Osteocyte (in vitro differentiated cells): Measurements from ENCODE around the gene LRRC1. TPM values are rescaled to one million over a fixed set of nuclear protein-coding genes. Genes with fewer than 3 reads are reported as not detected.

ENCODE experiments used
- DNase-seq: peaks from one replicate; pipeline ENCODE4 v3.0.0; 2021; ENCODE audit warnings: mixed read lengths; ENCODE audit not compliant: unreplicated experiment; ENCODE audit errors: extremely low spot score
- H3K27ac Mint-ChIP-seq: one replicate; pipeline ENCODE4 v1.8.0; 2021; ENCODE audit warnings: mild to moderate bottlenecking, mixed read lengths; ENCODE audit not compliant: unreplicated experiment
- H3K27me3 Mint-ChIP-seq: one replicate; pipeline ENCODE4 v1.8.0; 2021; ENCODE audit warnings: mixed read lengths; ENCODE audit not compliant: unreplicated experiment
- H3K36me3 Mint-ChIP-seq: one replicate; pipeline ENCODE4 v1.8.0; 2021; ENCODE audit warnings: mixed read lengths; ENCODE audit not compliant: unreplicated experiment
- H3K4me1 Mint-ChIP-seq: one replicate; pipeline ENCODE4 v1.8.0; 2021; ENCODE audit warnings: mixed read lengths; ENCODE audit not compliant: unreplicated experiment
- H3K4me3 Mint-ChIP-seq: one replicate; pipeline ENCODE4 v1.8.0; 2021; ENCODE audit warnings: mild to moderate bottlenecking, moderate library complexity, mixed read lengths; ENCODE audit not compliant: unreplicated experiment
- H3K9me3 Mint-ChIP-seq: one replicate; pipeline ENCODE4 v1.8.0; 2021; ENCODE audit warnings: mixed read lengths; ENCODE audit not compliant: unreplicated experiment
- total RNA-seq: library from RNA; stranded (reverse); gene quantifications from 2 replicates; pipeline ENCODE4 v1.2.1, GENCODE V29; 2021
- TF ChIP-seq, protein P1 (sequence below): fragments of 200-600 bp; sonication (generic); IDR thresholded peaks from 2 replicates; pipeline ENCODE4 v1.5.0; 2021; ENCODE audit warnings: antibody characterized with exemption, mild to moderate bottlenecking, moderate library complexity

LRRC1 gene
- total RNA-seq, 1 donor from 2014 or later: 7.4 TPM

DNA sequence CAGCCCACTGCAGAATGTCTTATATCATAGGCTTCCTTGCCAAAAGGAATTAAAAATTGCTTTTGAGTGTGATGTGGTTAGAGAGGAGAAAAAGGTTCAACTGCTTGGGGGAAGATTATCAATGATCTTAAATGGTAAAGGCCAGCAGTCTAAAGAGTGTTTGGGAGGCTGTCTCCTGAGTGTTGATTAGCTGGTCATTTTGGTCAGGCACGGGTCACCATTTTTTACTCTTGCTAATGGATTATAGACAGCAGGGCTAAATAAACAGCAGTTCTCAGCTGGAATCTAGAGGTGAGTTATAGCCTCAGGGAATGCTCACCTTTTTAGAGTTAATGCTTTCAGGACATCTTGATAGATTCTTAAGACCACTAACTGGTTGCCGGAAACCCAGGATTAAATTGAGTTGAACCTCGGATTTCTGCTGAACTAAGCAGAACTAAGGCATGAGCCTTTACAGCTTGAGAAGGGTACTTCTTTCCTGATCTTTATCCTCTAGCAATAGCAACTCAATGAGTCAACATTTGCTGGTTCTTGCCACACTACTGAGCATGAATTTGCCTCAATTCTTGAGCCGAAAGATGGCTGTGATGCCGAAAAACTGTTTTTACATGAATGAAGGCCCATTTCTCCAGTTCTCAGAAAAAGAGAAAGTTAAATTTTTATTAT lies 120.4 kb downstream of the LRRC1 start:
- no peak overlapping the region for H3K27ac Mint-ChIP-seq
- peaks cover 16% of the 10 kb centered on the region for H3K4me1 Mint-ChIP-seq
- H3K27me3 Mint-ChIP-seq: no peaks in the 10 kb centered on the region
- H3K4me3 Mint-ChIP-seq: no peak overlapping the region
- H3K36me3 Mint-ChIP-seq: peaks cover 29% of the 10 kb centered on the region
- TF ChIP-seq, protein P1, sequence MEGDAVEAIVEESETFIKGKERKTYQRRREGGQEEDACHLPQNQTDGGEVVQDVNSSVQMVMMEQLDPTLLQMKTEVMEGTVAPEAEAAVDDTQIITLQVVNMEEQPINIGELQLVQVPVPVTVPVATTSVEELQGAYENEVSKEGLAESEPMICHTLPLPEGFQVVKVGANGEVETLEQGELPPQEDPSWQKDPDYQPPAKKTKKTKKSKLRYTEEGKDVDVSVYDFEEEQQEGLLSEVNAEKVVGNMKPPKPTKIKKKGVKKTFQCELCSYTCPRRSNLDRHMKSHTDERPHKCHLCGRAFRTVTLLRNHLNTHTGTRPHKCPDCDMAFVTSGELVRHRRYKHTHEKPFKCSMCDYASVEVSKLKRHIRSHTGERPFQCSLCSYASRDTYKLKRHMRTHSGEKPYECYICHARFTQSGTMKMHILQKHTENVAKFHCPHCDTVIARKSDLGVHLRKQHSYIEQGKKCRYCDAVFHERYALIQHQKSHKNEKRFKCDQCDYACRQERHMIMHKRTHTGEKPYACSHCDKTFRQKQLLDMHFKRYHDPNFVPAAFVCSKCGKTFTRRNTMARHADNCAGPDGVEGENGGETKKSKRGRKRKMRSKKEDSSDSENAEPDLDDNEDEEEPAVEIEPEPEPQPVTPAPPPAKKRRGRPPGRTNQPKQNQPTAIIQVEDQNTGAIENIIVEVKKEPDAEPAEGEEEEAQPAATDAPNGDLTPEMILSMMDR: no peak
- no peak for DNase-seq
- no peaks in the 10 kb centered on the region for H3K9me3 Mint-ChIP-seq

DNA sequence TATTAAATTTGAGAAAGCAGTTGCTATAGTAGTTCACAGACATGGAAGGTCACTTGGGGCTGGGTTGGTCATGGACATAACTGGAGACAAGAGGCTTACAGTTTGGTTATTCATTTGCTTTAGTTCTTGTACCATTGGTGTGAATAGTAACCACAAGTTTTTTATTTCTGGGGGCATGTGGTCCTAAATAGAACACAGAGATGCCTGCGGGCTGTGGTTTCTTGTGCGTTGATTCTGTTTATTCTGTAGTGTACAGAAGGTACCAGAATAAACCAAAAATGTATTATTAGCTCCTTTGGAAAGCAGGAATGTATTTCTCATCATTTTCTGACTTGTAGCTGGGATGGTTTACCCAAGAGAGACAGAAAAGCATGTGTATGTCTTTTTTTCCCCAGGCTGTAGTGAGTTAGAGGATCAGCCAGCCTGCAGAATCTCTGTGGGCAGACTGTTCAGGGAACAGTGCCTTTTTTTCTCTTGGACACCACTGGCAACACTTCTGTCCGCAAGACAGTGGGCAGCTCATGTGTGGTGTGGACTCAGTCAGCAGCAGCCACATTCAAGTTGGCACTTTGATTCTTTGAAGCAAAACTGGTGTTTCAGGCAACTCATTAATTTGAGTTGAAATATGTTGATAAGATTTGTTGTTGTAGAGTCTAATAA lies 122.1 kb downstream of the LRRC1 start:
- H3K27ac Mint-ChIP-seq: peak overlapping the region; percentile 0
- TF ChIP-seq, protein P1: no peak
- DNase-seq: no peak
- peaks cover 23% of the 10 kb centered on the region for H3K4me1 Mint-ChIP-seq
- H3K27me3 Mint-ChIP-seq: no peaks in the 10 kb centered on the region
- no peak overlapping the region for H3K4me3 Mint-ChIP-seq
- H3K36me3 Mint-ChIP-seq: peaks cover 39% of the 10 kb centered on the region
- no peaks in the 10 kb centered on the region for H3K9me3 Mint-ChIP-seq

DNA sequence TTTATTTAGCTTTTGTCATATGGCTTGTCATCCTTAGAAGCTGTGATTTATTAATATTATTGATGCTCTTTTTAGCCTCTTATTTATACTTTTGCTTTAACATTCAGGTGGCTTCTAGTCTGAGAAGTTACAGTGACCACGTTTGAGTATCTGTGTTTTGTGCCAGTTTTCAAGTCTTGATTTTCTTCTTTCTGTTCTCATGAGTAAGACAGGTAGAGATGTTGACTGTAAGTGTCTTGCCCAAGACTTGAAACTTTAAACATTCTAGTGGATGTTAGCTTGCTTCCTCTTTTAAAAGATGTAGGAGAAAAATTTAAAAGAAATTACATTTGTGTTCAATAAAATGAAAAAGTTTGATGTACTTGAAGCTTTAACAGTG lies 122.6 kb downstream of the LRRC1 start:
- no peak for DNase-seq
- peaks cover 28% of the 10 kb centered on the region for H3K4me1 Mint-ChIP-seq
- no peaks in the 10 kb centered on the region for H3K27me3 Mint-ChIP-seq
- peaks cover 39% of the 10 kb centered on the region for H3K36me3 Mint-ChIP-seq
- no peaks in the 10 kb centered on the region for H3K9me3 Mint-ChIP-seq
- H3K4me3 Mint-ChIP-seq: no peak overlapping the region
- peak overlapping the region; percentile 27 for H3K27ac Mint-ChIP-seq
- TF ChIP-seq, protein P1: no peak

DNA sequence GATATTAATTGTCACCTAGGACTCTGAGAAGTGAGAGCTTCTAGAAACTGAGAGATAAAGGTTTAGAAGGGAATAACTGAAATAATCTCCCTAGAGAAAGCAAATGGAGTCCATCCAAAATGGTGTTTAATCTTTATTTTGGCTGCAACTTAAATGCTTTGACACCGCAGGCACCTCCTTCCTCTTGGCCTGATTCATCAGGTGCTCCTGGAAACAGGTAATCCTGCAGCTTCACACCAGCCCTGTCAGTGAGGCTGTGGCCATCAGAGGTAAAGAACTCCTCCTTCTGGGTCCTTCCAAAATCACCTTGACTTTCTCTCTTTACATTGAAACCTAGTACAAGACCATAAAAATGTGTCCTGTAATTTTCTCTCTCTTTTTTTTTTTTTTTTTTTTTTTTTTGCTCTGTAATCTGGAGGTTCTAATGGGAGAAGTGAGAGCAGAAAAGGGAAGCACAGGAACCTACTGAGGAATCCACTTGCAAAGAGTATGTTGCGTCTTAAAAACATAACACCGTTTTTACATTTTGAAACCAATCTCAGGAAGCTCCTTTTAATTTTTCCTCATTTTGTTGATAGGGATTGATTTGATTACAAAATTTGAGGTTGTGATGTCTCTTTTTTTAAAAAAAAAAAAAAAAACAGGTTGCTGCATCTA lies 124.2 kb downstream of the LRRC1 start:
- Mint-ChIP-seq H3K4me3 (no peak overlapping the region), H3K36me3 (peaks cover 33% of the 10 kb centered on the region), H3K4me1 (peaks cover 38% of the 10 kb centered on the region), H3K27me3 (no peaks in the 10 kb centered on the region), H3K9me3 (no peaks in the 10 kb centered on the region), H3K27ac (no peak overlapping the region)
- DNase-seq: no peak
- TF ChIP-seq, protein P1: no peak

DNA sequence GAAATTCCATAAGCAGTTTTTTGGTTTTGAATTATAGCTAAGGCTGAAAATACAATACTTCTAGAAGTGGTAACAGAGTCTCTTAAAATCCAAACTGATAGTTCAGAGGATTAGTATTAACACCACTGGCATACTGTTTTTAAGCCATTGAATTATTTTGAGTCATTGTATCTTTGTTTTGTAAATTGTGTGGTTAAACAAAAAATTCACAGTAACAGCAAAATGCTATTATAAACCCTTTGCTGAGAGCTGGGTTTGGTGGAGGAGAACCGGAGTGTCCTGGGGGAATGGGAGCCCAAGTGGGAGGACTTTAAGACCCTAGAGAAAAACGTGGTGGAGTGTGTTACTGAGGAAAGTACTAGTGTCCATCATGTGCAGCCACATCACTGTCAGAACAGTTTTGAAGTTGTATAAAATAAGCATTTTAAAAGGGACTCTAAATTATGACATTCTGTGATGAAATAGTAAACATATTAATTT lies 125.1 kb downstream of the LRRC1 start:
- no peaks in the 10 kb centered on the region for H3K9me3 Mint-ChIP-seq
- H3K27ac Mint-ChIP-seq: no peak overlapping the region
- no peak overlapping the region for H3K4me3 Mint-ChIP-seq
- H3K27me3 Mint-ChIP-seq: no peaks in the 10 kb centered on the region
- H3K36me3 Mint-ChIP-seq: peaks cover 29% of the 10 kb centered on the region
- DNase-seq: no peak
- peaks cover 38% of the 10 kb centered on the region for H3K4me1 Mint-ChIP-seq
- TF ChIP-seq, protein P1: no peak
